ENCODE measurements around the gene SND1.
"Not testable (repeated sequence)": the region's sequence is repeated elsewhere in the genome, so short reads cannot be mapped to it uniquely, and the experiment has no call there.

SND1 gene

GRCh38 chr7:128105228-128106022, 453.4 kb downstream of the SND1 start:
- no peaks in the 10 kb centered on the region for H4K20me1 ChIP-seq
- peak overlapping the region; percentile 85 to 99 (median 89) for H3K4me2 ChIP-seq
- H3K9me3 ChIP-seq (replicated peaks in 1 of 11): peaks cover 0 to 5% (median 0%) of the 10 kb centered on the region in 11 experiments; a peak in 1 of 22 replicates
- H3K27ac ChIP-seq: peak overlapping the region in 9 of 11 experiments; percentile 94 to 100 (median 98); a peak in 17 of 22 replicates
- H3K4me1 ChIP-seq: peaks cover 78 to 97% (median 95%) of the 10 kb centered on the region in 10 experiments
- TF ChIP-seq Cebpa-rat (IDR thresholded peaks at IDR 0.05): no peak
- no peaks in the 10 kb centered on the region for H3K36me3 ChIP-seq
- H3K27me3 ChIP-seq: no peaks in the 10 kb centered on the region
- peak overlapping the region in 9 of 11 experiments; percentile 89 to 99 (median 95); a peak in 17 of 22 replicates for H3K9ac ChIP-seq
- H3K4me3 ChIP-seq: peak overlapping the region in 6 of 10 experiments; percentile 4 to 92 (median 77); a peak in 9 of 20 replicates

DNA sequence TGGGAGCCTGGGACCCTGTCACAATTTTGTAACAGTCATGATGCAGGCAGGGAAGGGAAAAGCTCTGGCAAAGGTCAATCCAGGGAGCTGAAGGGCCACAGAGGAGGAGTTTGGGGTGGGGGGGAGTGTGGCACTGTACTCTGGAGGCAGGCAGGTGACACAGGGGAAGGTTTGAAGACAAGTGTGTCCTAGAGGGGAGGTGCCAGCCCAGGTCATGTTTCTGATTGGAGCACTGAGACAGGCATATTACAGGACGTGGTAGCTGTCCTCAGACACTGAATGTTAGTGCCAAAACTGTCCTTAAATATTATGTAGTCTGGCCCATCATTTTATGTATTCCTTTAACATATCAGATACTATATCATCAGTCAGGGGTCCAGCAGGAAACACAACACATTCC, 454.8 kb downstream of the SND1 start:
- Histone ChIP-seq H3K4me2 (peak overlapping the region; percentile 85 to 99 (median 89)), H3K4me1 (peaks cover 92 to 98% (median 95%) of the 10 kb centered on the region in 10 experiments), H3K9me3 (replicated peaks in 1 of 11) (no peaks in the 10 kb centered on the region), H3K4me3 (no peak overlapping the region), H3K27ac (peak overlapping the region in 10 of 11 experiments; percentile 41 to 100 (median 98); a peak in 20 of 22 replicates), H4K20me1 (no peaks in the 10 kb centered on the region), H3K36me3 (no peaks in the 10 kb centered on the region), H3K9ac (peak overlapping the region in 9 of 11 experiments; percentile 73 to 97 (median 88); a peak in 18 of 22 replicates), H3K27me3 (no peaks in the 10 kb centered on the region)
- TF ChIP-seq Cebpa-rat (IDR thresholded peaks at IDR 0.05): no peak

- Histone ChIP-seq H3K4me2 (peak overlapping the region; percentile 85 to 99 (median 89)), H3K4me1 (peaks cover 93 to 98% (median 96%) of the 10 kb centered on the region in 10 experiments), H3K9ac (peak overlapping the region in 9 of 11 experiments; percentile 73 to 97 (median 88); a peak in 18 of 22 replicates), H3K27ac (peak overlapping the region in 10 of 11 experiments; percentile 41 to 100 (median 98); a peak in 20 of 22 replicates)
- H3K9me3 ChIP-seq (replicated peaks in 1 of 11); H3K27me3 ChIP-seq; H4K20me1 ChIP-seq; H3K4me3 ChIP-seq; H3K36me3 ChIP-seq: not testable (repeated sequence)
Observed at GRCh38 chr7:128107516-128107915, 455.5 kb downstream of the SND1 start.

DNA sequence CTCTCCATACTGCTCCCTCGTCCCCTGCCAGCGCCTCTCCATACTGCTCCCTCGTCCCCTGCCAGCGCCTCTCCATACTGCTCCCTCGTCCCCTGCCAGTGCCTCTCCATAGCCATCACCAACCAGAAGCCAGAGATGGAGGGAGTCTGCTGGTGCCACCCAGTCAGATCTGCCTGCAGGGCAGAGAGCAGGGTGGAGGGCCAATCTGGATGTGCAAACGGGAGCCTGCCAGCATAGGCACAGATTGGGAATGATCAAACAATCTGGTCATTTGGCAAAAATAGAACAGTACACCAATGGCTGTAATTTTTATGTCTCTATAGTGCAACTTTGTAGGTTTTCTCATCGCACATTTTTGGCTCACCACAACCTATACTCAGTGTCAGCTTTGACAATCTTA, 456.1 kb downstream of the SND1 start:
- Histone ChIP-seq H3K9me3 (replicated peaks in 1 of 11) (no peaks in the 10 kb centered on the region), H3K4me1 (peaks cover 93 to 98% (median 96%) of the 10 kb centered on the region in 10 experiments), H3K27me3 (no peaks in the 10 kb centered on the region), H3K4me2 (peak overlapping the region; percentile 85 to 98 (median 89)), H4K20me1 (no peaks in the 10 kb centered on the region), H3K9ac (peak overlapping the region in 10 of 11 experiments; percentile 25 to 97 (median 88); a peak in 19 of 22 replicates), H3K4me3 (peak overlapping the region in 6 of 10 experiments; percentile 19 to 57 (median 40); a peak in 10 of 20 replicates), H3K36me3 (no peaks in the 10 kb centered on the region), H3K27ac (peak overlapping the region; percentile 53 to 100 (median 98); a peak in 21 of 22 replicates)
- no peak for TF ChIP-seq Cebpa-rat (IDR thresholded peaks at IDR 0.05)

DNA sequence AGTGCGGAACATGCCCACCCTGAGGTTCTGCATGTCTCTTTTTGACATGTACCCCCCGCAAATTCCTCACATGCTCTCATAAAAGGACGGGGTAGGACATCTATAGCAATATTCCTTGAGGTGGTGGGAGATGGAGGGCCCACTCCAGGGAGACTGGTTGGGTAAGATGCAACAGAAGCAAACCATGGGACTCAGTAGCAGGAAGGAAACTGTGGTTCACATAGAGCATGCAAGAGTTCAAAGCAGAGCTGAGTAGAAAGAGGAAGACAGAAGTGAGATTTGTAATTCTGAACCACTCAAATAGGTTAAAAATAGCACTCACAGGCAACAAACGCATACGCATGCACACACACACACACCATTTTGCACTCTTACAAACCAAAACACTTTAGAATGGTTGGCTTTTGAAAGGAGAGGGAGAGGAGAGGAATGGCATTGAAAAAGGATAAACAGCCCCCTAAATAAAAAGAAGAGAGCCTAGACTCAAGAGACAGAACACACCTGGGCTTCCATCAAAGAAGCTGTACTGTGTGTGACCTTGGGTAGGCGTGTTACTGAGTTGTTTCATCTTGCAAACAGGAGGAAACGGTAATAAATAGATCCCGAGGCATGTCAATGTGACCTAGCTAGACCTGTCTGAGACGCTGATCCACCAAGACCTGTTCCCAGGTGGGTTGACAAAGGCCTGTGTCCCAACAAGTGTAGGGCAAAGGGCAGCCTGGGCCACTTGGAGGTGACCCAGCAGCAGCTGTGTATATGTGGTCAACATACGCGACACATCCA, 456.8 kb downstream of the SND1 start:
- peak overlapping the region in 8 of 10 experiments; percentile 16 to 58 (median 34); a peak in 13 of 20 replicates for H3K4me3 ChIP-seq
- no peaks in the 10 kb centered on the region for H3K36me3 ChIP-seq
- peak overlapping the region; percentile 85 to 98 (median 89) for H3K4me2 ChIP-seq
- H3K9ac ChIP-seq: peak overlapping the region; percentile 67 to 97 (median 88); a peak in 21 of 22 replicates
- H3K9me3 ChIP-seq (replicated peaks in 1 of 11): no peaks in the 10 kb centered on the region
- H3K4me1 ChIP-seq: peaks cover 93 to 98% (median 96%) of the 10 kb centered on the region in 10 experiments
- H3K27ac ChIP-seq: peak overlapping the region; percentile 86 to 100 (median 98)
- peak; percentile 48 to 100 (median 98); a peak in 20 of 22 replicates for TF ChIP-seq Cebpa-rat (IDR thresholded peaks at IDR 0.05)
- no peaks in the 10 kb centered on the region for H3K27me3 ChIP-seq
- no peaks in the 10 kb centered on the region for H4K20me1 ChIP-seq

DNA sequence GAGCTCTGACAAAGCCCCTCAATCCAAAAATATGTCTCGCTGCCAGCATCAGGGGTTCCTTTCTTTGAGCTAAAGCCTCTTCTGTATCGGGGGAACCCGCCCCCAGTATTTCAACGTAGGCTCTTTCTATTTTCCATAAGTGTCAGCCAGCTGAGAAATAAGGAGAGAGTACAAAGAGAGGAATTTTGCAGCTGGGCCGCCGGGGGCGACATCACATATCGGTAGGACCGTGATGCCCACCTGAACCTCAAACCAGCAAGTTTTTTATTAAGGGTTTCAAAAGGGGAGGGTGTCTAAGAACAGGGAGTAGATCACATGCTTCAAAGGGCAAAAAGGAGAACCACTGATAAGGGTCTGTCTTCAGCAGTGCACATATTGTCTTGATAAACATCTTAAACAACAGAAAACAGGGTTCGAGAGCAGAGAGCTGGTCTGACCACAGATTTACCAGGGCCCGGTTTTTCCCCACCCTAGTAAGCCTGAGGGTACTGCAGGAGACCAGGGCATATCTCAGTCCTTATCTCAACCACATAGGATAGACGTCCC, 457.5 kb downstream of the SND1 start:
- H3K36me3 ChIP-seq; H4K20me1 ChIP-seq; H3K27me3 ChIP-seq; H3K9me3 ChIP-seq (replicated peaks in 1 of 11): not testable (repeated sequence)
- Histone ChIP-seq H3K4me1 (peaks cover 97 to 100% (median 98%) of the 10 kb centered on the region in 10 experiments), H3K4me2 (peak overlapping the region; percentile 85 to 98 (median 89)), H3K9ac (peak overlapping the region; percentile 67 to 97 (median 88); a peak in 21 of 22 replicates), H3K4me3 (peak overlapping the region in 5 of 10 experiments; percentile 6 to 58 (median 25); a peak in 5 of 20 replicates), H3K27ac (peak overlapping the region; percentile 86 to 100 (median 98))

DNA sequence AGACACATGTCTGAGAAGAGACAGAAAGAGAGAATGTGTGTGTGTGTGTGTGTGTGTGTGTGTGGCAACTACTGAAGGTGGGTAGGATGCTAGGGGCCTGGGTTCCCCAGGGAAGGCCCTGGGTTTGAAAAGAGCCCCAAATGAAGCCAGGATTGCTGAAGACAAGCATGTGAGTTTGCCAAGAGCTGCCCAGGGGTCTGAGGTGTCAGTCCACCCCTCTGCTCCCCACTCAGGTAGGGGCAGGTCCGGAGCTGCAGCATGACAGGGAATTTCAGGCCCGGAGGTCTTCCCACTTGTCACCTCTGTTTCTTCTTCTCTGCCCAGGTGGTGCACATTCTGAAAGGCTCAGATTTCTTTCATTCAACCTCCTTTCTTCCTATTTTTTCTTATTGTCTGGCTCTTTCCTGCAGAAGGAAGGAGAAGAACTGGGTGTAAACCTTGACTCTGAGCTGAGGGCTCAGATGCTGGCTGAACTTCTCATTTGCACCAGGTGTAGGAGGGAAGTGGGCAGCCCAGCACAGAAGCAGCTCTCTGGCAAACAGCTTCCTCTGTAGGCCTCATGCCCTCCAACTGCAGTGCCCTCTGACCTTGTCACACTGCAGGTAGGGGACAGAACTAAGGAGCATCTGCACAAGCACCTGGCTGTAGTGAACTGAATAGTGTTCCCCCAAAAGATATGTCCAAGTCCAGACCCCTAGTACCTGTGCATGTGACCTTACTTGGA, 458.8 kb downstream of the SND1 start:
- no peak for TF ChIP-seq Cebpa-rat (IDR thresholded peaks at IDR 0.05)
- Histone ChIP-seq H3K27me3 (no peaks in the 10 kb centered on the region), H3K4me2 (peak overlapping the region; percentile 85 to 98 (median 90)), H4K20me1 (no peaks in the 10 kb centered on the region), H3K27ac (peak overlapping the region; percentile 29 to 100 (median 98); a peak in 20 of 22 replicates), H3K36me3 (no peaks in the 10 kb centered on the region), H3K9me3 (replicated peaks in 1 of 11) (peaks cover 0 to 4% (median 0%) of the 10 kb centered on the region in 11 experiments; a peak in 2 of 22 replicates), H3K4me1 (peaks cover 97 to 100% (median 98%) of the 10 kb centered on the region in 10 experiments), H3K4me3 (peak overlapping the region in 1 of 10 experiments; percentile 17; a peak in 1 of 20 replicates), H3K9ac (peak overlapping the region in 9 of 11 experiments; percentile 12 to 92 (median 78); a peak in 17 of 22 replicates)
